Measurements from ENCODE around the gene PXN. TPM values are rescaled to one million over a fixed set of nuclear protein-coding genes. Genes with fewer than 3 reads are reported as not detected.
A peak's percentile ranks its signal among the peaks of the same experiment; 100 is the strongest.

The PXN gene
- 116 and 118 TPM in 2 replicates for total RNA-seq (2012; rRNA removed)

GRCh38 chr12:120265473-120266179 lies at the start of gene PXN:
Gene PXN, minus strand, starts transcription at chr12:120265730. Its CDS starts 101 bp downstream, at chr12:120265629.
- peaks cover 28% of the 10 kb centered on the region for H3K4me1 ChIP-seq (ENCODE audit: control insufficient read depth, insufficient read depth, low read length)
- H3K4me3 ChIP-seq (ENCODE audit: low read length), result peak within 1 kb of the TSS; percentile 87

DNA sequence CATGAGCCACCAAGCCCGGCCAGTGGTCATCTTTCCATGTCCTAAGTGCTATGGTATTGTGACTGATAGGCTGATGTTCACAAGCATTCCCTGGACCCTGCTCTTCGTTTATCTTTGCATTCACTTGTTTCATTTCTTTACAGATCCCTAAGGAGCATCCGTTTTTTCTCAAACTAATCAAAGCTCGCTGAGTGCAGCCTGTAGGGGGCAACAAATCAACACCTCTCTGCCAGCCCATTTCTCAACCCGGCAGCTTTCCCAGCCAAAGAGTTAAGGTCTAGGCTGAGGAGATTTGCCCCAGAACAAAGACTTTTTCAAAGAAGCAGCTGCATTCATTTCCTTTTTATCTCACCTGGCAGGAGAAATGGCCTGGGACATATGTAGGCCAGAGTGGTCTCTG lies 48.7 kb upstream of the PXN start:
- Histone ChIP-seq H3K9me3 (replicated peaks; ENCODE audit: low read length) (no peaks in the 10 kb centered on the region), H3K4me2 (ENCODE audit: low read length) (no peak overlapping the region), H3K27me3 (ENCODE audit: control insufficient read depth, insufficient read depth, low read length) (no peaks in the 10 kb centered on the region), H3K9ac (ENCODE audit: low read depth, low read length) (no peak overlapping the region), H3K4me1 (ENCODE audit: control insufficient read depth, insufficient read depth, low read length) (peaks cover 6% of the 10 kb centered on the region), H3K36me3 (ENCODE audit: insufficient read depth, low read length) (no peaks in the 10 kb centered on the region), H3K4me3 (ENCODE audit: low read length) (no peak overlapping the region)

More at GRCh38 chr12:120265473-120266179, at the start of gene PXN:
- no peaks in the 10 kb centered on the region for H3K27me3 ChIP-seq (ENCODE audit: control insufficient read depth, insufficient read depth, low read length)
- H3K4me2 ChIP-seq (ENCODE audit: low read length), result peak within 1 kb of the TSS; percentile 97
- no peaks in the 10 kb centered on the region for H3K9me3 ChIP-seq (replicated peaks; ENCODE audit: low read length)
- peaks cover 39% of the 10 kb centered on the region for H3K36me3 ChIP-seq (ENCODE audit: insufficient read depth, low read length)
- H3K9ac ChIP-seq (ENCODE audit: low read depth, low read length), result peak within 1 kb of the TSS; percentile 85

GRCh38 chr12:120301962-120302815 lies 36.7 kb upstream of the PXN start, which contains the start of gene SIRT4:
Gene SIRT4, plus strand, starts transcription at chr12:120302321. Its CDS starts 1,241 bp downstream, at chr12:120303562.
- peak within 1 kb of the TSS; percentile 84 for H3K4me2 ChIP-seq (ENCODE audit: low read length)
- H3K9ac ChIP-seq (ENCODE audit: low read depth, low read length), result peak within 1 kb of the TSS; percentile 78
- H3K9me3 ChIP-seq (replicated peaks; ENCODE audit: low read length), result no peaks in the 10 kb centered on the region
- peak within 1 kb of the TSS; percentile 74 for H3K4me3 ChIP-seq (ENCODE audit: low read length)
- H3K36me3 ChIP-seq (ENCODE audit: insufficient read depth, low read length), result no peaks in the 10 kb centered on the region
- H3K27me3 ChIP-seq (ENCODE audit: control insufficient read depth, insufficient read depth, low read length), result no peaks in the 10 kb centered on the region
- H3K4me1 ChIP-seq (ENCODE audit: control insufficient read depth, insufficient read depth, low read length), result no peaks in the 10 kb centered on the region

- H3K9me3 ChIP-seq (replicated peaks; ENCODE audit: low read length), result no peaks in the 10 kb centered on the region
- H3K4me2 ChIP-seq (ENCODE audit: low read length), result peak within 1 kb of the TSS; percentile 75
- peaks cover 13% of the 10 kb centered on the region for H3K4me1 ChIP-seq (ENCODE audit: control insufficient read depth, insufficient read depth, low read length)
- H3K4me3 ChIP-seq (ENCODE audit: low read length), result peak within 1 kb of the TSS; percentile 50
- peak within 1 kb of the TSS; percentile 92 for H3K9ac ChIP-seq (ENCODE audit: low read depth, low read length)
- H3K36me3 ChIP-seq (ENCODE audit: insufficient read depth, low read length), result no peaks in the 10 kb centered on the region
- no peaks in the 10 kb centered on the region for H3K27me3 ChIP-seq (ENCODE audit: control insufficient read depth, insufficient read depth, low read length)
Observed at GRCh38 chr12:120292661-120293531, 27.4 kb upstream of the PXN start, which contains the start of gene RNU4-1. Gene RNU4-1, minus strand, starts transcription at chr12:120293237.

GRCh38 chr12:120292411-120292660 lies 26.8 kb upstream of the PXN start:
- Histone ChIP-seq H3K36me3 (ENCODE audit: insufficient read depth, low read length) (no peaks in the 10 kb centered on the region), H3K4me1 (ENCODE audit: control insufficient read depth, insufficient read depth, low read length) (peaks cover 13% of the 10 kb centered on the region)

GRCh38 chr12:120290609-120291305 lies 25.2 kb upstream of the PXN start:
- H3K4me1 ChIP-seq (ENCODE audit: control insufficient read depth, insufficient read depth, low read length), result peaks cover 13% of the 10 kb centered on the region
- H3K27me3 ChIP-seq (ENCODE audit: control insufficient read depth, insufficient read depth, low read length), result no peaks in the 10 kb centered on the region
- H3K4me3 ChIP-seq (ENCODE audit: low read length), result peak overlapping the region; percentile 51
- H3K36me3 ChIP-seq (ENCODE audit: insufficient read depth, low read length), result no peaks in the 10 kb centered on the region
- peak overlapping the region; percentile 76 for H3K4me2 ChIP-seq (ENCODE audit: low read length)
- H3K9ac ChIP-seq (ENCODE audit: low read depth, low read length), result peak overlapping the region; percentile 47
- no peaks in the 10 kb centered on the region for H3K9me3 ChIP-seq (replicated peaks; ENCODE audit: low read length)

More at GRCh38 chr12:120292411-120292660, 26.8 kb upstream of the PXN start:
- H3K9me3 ChIP-seq (replicated peaks; ENCODE audit: low read length), result no peaks in the 10 kb centered on the region
- no peaks in the 10 kb centered on the region for H3K27me3 ChIP-seq (ENCODE audit: control insufficient read depth, insufficient read depth, low read length)
- peak overlapping the region; percentile 50 for H3K4me3 ChIP-seq (ENCODE audit: low read length)
- peak overlapping the region; percentile 75 for H3K4me2 ChIP-seq (ENCODE audit: low read length)
- peak overlapping the region; percentile 92 for H3K9ac ChIP-seq (ENCODE audit: low read depth, low read length)

DNA sequence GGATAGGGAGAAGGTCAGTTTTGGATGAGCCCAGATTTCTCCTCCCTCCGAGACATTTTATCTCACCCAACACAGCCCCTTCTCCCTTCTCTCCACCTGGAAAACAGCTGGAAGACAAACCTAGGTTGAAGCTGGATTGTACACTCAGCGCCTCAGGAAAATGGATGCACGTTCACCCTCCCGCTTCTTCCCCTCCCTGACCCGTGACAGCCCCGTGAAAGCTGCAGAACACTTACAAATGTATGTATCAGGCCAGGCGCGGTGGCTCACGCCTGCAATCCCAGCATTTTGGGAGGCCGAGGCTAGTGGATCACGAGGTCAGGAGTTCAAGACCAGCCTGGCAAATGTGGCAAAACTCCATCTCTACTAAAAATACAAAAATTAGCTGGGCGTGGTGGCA lies 22.0 kb upstream of the PXN start:
- H3K9ac ChIP-seq (ENCODE audit: low read depth, low read length), result no peak overlapping the region
- H3K4me1 ChIP-seq (ENCODE audit: control insufficient read depth, insufficient read depth, low read length), result peaks cover 7% of the 10 kb centered on the region
- no peaks in the 10 kb centered on the region for H3K36me3 ChIP-seq (ENCODE audit: insufficient read depth, low read length)
- H3K4me3 ChIP-seq (ENCODE audit: low read length), result no peak overlapping the region
- no peaks in the 10 kb centered on the region for H3K9me3 ChIP-seq (replicated peaks; ENCODE audit: low read length)
- H3K4me2 ChIP-seq (ENCODE audit: low read length), result no peak overlapping the region
- H3K27me3 ChIP-seq (ENCODE audit: control insufficient read depth, insufficient read depth, low read length), result no peaks in the 10 kb centered on the region

DNA sequence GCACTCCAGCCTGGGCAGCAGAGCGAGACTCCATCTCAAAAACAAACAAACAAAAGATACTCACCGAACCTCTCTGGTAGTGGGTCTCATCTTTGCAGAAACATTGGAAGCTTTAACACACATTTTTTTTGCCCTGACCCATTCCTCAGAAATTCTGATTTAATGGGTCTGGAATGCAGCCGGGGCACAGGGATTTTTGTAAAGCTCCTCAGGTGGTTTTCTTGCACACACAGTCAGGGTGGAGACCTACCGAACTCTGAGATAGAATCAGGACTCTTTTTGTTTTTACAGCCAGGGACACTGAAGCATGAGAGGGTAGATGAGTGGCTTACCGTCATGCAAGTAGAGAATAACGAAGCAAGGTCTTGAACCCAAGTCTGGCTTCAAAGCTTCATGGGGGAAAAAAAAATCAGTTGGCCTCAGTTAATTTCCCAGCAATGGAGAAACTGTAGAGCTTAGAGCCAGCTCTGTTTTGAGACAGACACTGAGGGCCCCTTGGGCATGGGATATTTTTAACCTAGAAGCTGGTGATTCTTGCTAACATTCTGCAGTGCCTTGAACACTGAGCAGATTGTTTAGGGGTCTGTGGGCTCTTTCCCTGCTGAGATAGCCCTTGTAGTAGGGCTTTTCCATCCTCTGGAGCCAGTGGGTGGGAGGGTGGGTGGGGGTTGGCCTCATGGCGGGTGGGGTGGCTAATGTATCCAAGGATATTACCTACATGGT lies 21.4 kb upstream of the PXN start:
- Histone ChIP-seq H3K36me3 (ENCODE audit: insufficient read depth, low read length) (no peaks in the 10 kb centered on the region), H3K4me2 (ENCODE audit: low read length) (no peak overlapping the region), H3K4me3 (ENCODE audit: low read length) (no peak overlapping the region), H3K9ac (ENCODE audit: low read depth, low read length) (no peak overlapping the region), H3K27me3 (ENCODE audit: control insufficient read depth, insufficient read depth, low read length) (no peaks in the 10 kb centered on the region), H3K4me1 (ENCODE audit: control insufficient read depth, insufficient read depth, low read length) (peaks cover 7% of the 10 kb centered on the region), H3K9me3 (replicated peaks; ENCODE audit: low read length) (no peaks in the 10 kb centered on the region)

GRCh38 chr12:120284381-120284780 lies 18.9 kb upstream of the PXN start:
- Histone ChIP-seq H3K9ac (ENCODE audit: low read depth, low read length) (no peak overlapping the region), H3K4me3 (ENCODE audit: low read length) (no peak overlapping the region), H3K27me3 (ENCODE audit: control insufficient read depth, insufficient read depth, low read length) (no peaks in the 10 kb centered on the region), H3K4me1 (ENCODE audit: control insufficient read depth, insufficient read depth, low read length) (no peaks in the 10 kb centered on the region), H3K4me2 (ENCODE audit: low read length) (no peak overlapping the region), H3K36me3 (ENCODE audit: insufficient read depth, low read length) (no peaks in the 10 kb centered on the region), H3K9me3 (replicated peaks; ENCODE audit: low read length) (no peaks in the 10 kb centered on the region)

DNA sequence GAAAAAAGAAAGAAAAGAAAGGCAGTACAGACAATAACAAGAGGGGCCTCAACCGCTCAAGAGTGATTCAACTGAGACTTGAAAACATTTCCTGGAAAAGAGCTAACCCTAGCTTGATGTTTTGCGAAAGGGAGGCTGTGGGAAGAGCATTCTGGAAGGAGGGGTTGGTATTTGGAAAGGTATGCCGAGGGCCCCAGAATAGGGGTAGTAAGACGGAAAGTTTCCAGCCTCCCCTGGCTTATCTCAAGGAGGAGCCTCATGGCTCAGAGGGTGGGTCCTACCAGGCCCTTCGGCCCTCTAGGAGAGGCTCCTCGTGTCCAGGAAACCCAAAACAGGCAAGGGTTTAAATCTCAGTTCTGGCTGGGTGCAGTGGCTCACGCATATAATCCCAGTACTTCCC lies 17.8 kb upstream of the PXN start:
- H3K9me3 ChIP-seq (replicated peaks; ENCODE audit: low read length), result no peaks in the 10 kb centered on the region
- H3K4me2 ChIP-seq (ENCODE audit: low read length), result no peak overlapping the region
- no peak overlapping the region for H3K4me3 ChIP-seq (ENCODE audit: low read length)
- no peaks in the 10 kb centered on the region for H3K4me1 ChIP-seq (ENCODE audit: control insufficient read depth, insufficient read depth, low read length)
- H3K27me3 ChIP-seq (ENCODE audit: control insufficient read depth, insufficient read depth, low read length), result no peaks in the 10 kb centered on the region
- H3K36me3 ChIP-seq (ENCODE audit: insufficient read depth, low read length), result no peaks in the 10 kb centered on the region
- no peak overlapping the region for H3K9ac ChIP-seq (ENCODE audit: low read depth, low read length)
